ENCODE data around the gene SLC7A14.

The SLC7A14 gene

GRCh38 chr3:170599091-170599490, 13.2 kb upstream of the SLC7A14 start:
- no peak for DNase-seq (ENCODE audit: extremely low read depth, low read depth)
- no peak overlapping the region for H3K4me3 ChIP-seq (replicated peaks; ENCODE audit: low read depth, low read length)
- no peak for TF ChIP-seq CTCF (IDR thresholded peaks at IDR 0.05; ENCODE audit: low read depth, low read length, missing control alignments)

GRCh38 chr3:170598091-170598502, 12.2 kb upstream of the SLC7A14 start:
- DNase-seq (ENCODE audit: extremely low read depth, low read depth) = no peak
- TF ChIP-seq CTCF (IDR thresholded peaks at IDR 0.05; ENCODE audit: low read depth, low read length, missing control alignments) = no peak
- H3K4me3 ChIP-seq (replicated peaks; ENCODE audit: low read depth, low read length) = no peak overlapping the region

GRCh38 chr3:170594528-170594927, 8.7 kb upstream of the SLC7A14 start:
- TF ChIP-seq CTCF (IDR thresholded peaks at IDR 0.05; ENCODE audit: low read depth, low read length, missing control alignments) = no peak

GRCh38 chr3:170593634-170594033, 7.8 kb upstream of the SLC7A14 start:
- no peak for TF ChIP-seq CTCF (IDR thresholded peaks at IDR 0.05; ENCODE audit: low read depth, low read length, missing control alignments)
- H3K4me3 ChIP-seq (replicated peaks; ENCODE audit: low read depth, low read length) = no peak overlapping the region

More at GRCh38 chr3:170594528-170594927, 8.7 kb upstream of the SLC7A14 start:
- no peak overlapping the region for H3K4me3 ChIP-seq (replicated peaks; ENCODE audit: low read depth, low read length)
- DNase-seq (ENCODE audit: extremely low read depth, low read depth) = no peak

GRCh38 chr3:170589113-170589512, 3.2 kb upstream of the SLC7A14 start:
- DNase-seq (ENCODE audit: extremely low read depth, low read depth) = no peak
- no peak overlapping the region for H3K4me3 ChIP-seq (replicated peaks; ENCODE audit: low read depth, low read length)
- TF ChIP-seq CTCF (IDR thresholded peaks at IDR 0.05; ENCODE audit: low read depth, low read length, missing control alignments) = no peak

More at GRCh38 chr3:170593634-170594033, 7.8 kb upstream of the SLC7A14 start:
- no peak for DNase-seq (ENCODE audit: extremely low read depth, low read depth)

- no peak for DNase-seq (ENCODE audit: extremely low read depth, low read depth)
- TF ChIP-seq CTCF (IDR thresholded peaks at IDR 0.05; ENCODE audit: low read depth, low read length, missing control alignments) = no peak
- peak overlapping the region; percentile 50 for H3K4me3 ChIP-seq (replicated peaks; ENCODE audit: low read depth, low read length)
Observed at GRCh38 chr3:170585008-170585936, 603 bp downstream of the SLC7A14 start.
